AG09319 (cell line): ENCODE data around the gene GUK1.

Experiments
- DNase-seq: peaks from one replicate; pipeline ENCODE4 v3.0.0-alpha.2; 2010; ENCODE audit warnings: low read depth; ENCODE audit errors: extremely low read depth
- CTCF ChIP-seq: IDR thresholded peaks from 2 replicates; pipeline ENCODE4 v1.5.1; 2011; ENCODE audit warnings: low read depth, mild to moderate bottlenecking, inconsistent platforms, low read length, moderate library complexity

Gene GUK1

GRCh38 chr1:228156941-228157728, 17.1 kb downstream of the GUK1 start:
- no peak for TF ChIP-seq CTCF
- DNase-seq: no peak

DNA sequence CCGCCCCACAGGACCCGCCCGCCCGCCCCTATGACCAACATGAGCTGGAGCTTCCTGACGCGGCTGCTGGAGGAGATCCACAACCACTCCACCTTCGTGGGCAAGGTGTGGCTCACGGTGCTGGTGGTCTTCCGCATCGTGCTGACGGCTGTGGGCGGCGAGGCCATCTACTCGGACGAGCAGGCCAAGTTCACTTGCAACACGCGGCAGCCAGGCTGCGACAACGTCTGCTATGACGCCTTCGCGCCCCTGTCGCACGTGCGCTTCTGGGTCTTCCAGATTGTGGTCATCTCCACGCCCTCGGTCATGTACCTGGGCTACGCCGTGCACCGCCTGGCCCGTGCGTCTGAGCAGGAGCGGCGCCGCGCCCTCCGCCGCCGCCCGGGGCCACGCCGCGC, 17.6 kb downstream of the GUK1 start:
- no peak for TF ChIP-seq CTCF
- DNase-seq: no peak

DNA sequence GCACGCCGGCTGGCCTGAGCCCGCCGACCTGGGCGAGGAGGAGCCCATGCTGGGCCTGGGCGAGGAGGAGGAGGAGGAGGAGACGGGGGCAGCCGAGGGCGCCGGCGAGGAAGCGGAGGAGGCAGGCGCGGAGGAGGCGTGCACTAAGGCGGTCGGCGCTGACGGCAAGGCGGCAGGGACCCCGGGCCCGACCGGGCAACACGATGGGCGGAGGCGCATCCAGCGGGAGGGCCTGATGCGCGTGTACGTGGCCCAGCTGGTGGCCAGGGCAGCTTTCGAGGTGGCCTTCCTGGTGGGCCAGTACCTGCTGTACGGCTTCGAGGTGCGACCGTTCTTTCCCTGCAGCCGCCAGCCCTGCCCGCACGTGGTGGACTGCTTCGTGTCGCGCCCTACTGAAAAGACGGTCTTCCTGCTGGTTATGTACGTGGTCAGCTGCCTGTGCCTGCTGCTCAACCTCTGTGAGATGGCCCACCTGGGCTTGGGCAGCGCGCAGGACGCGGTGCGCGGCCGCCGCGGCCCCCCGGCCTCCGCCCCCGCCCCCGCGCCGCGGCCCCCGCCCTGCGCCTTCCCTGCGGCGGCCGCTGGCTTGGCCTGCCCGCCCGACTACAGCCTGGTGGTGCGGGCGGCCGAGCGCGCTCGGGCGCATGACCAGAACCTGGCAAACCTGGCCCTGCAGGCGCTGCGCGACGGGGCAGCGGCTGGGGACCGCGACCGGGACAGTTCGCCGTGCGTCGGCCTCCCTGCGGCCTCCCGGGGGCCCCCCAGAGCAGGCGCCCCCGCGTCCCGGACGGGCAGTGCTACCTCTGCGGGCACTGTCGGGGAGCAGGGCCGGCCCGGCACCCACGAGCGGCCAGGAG, 18.3 kb downstream of the GUK1 start:
- DNase-seq: no peak
- TF ChIP-seq CTCF: no peak

GRCh38 chr1:228159008-228159665, 19.1 kb downstream of the GUK1 start:
- TF ChIP-seq CTCF: no peak
- DNase-seq: no peak

- no peak for TF ChIP-seq CTCF
- DNase-seq: no peak
Measured at GRCh38 chr1:228160201-228160761, 20.2 kb downstream of the GUK1 start.

DNA sequence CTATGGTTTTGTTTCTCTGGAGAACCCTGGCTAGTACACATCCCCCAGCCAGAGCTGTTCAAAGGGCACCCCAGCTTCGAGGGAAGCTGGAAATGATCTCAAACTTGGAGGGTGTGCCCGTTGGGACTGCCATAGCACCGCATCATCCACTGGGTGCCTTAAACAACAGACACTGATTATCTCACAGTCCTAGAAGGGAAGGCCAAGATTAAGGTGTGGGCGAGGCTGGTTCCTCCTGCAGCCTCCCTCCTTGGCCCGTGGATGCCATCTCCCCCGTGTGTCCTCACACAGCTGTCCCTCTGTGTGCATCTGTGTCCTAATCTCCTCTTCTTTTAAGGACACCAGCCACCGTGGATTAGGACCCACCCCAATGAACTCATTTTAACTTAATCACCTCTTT, 21.3 kb downstream of the GUK1 start:
- DNase-seq: no peak
- TF ChIP-seq CTCF: no peak

- DNase-seq: no peak
- no peak for TF ChIP-seq CTCF
Measured at GRCh38 chr1:228161866-228162265, 21.8 kb downstream of the GUK1 start.
